ENCODE data around the gene TOR1A.

- no peak for TF ChIP-seq CTCF (IDR thresholded peaks at IDR 0.05)
- no peak for TF ChIP-seq POLR2A (IDR thresholded peaks at IDR 0.05)
Measured at GRCh38 chr9:129868023-129868871, 44.3 kb upstream of the TOR1A start.

All from lower leg skin (tissue), 3 donors.